CD1c-positive myeloid dendritic cell (primary cell): ENCODE data around the gene TBC1D14.

Experiments
- DNase-seq: peaks from one replicate; pipeline ENCODE4 v3.0.0-alpha.2; 2016; ENCODE audit errors: extremely low spot score

Gene TBC1D14

DNA sequence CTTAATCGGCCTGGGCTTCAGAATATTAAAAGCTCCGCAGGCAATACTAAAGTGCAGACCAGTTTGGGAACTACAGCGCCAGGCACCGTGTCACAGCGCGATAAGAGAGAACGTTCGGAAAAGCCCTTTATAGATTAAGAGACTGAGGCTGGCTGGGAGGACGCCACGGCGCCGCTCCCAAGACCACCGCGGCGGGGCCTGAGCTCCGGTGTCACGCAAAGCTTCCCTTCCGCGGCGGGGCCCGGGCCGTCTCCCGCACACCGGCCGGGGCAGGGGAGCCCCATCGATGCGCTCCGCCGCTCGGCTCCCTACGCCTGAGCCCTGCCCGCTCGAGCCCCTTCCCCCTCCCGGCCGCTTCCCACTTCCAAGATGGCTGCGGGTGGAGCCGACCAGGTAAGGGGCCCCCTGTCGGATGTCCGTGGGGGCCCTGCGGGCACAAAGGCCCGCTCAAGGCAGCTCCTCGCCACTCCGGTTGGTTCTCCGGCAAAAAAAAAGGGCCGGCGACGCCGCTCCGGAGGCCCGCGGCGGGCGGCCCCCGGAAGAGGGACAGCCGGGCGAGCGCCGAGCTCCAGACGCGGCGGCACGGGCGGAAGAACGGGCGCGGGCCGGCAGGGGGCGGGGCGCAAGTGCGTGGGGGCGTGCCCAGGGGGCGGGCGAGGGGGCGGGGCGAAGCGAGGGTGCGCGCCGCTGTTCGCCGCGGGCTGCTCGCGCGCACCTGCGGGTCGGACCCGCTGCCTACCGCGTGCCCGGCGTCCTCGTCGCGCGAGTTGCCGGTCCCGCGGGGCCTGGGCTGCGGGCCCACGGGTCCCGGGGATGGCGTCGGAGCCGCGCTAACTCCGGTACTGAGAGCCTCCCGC, at the start of gene TBC1D14:
Gene TBC1D14 (plus strand): TSS at position 714 of the 857 bp plus-strand sequence. CDS start 13,564 bp downstream, outside the sequence.
- peak; percentile 88 for DNase-seq

GRCh38 chr4:6868386-6868785, 41.2 kb upstream of the TBC1D14 start:
- DNase-seq = no peak

DNA sequence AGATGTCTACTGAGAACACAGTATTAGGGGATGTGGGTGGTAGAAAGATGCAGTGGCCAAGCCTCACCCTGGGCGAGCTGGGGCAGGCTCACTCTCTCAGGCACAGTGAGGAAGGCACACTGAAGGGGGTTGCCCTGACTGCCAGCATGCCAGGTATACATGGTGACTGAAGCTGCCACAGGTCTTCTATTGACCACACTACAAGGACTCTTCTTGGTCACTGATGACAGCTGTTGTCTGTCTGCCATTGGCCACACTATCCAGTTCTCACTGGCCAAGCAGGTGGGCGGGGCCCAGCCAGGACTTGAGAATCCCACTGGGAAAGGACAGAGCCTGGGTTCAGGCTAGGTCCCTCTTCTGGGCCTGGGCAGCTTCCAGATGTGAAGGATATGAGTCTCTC, 39.7 kb upstream of the TBC1D14 start:
- DNase-seq = no peak

GRCh38 chr4:6873291-6873690, 36.3 kb upstream of the TBC1D14 start:
- DNase-seq = no peak

DNA sequence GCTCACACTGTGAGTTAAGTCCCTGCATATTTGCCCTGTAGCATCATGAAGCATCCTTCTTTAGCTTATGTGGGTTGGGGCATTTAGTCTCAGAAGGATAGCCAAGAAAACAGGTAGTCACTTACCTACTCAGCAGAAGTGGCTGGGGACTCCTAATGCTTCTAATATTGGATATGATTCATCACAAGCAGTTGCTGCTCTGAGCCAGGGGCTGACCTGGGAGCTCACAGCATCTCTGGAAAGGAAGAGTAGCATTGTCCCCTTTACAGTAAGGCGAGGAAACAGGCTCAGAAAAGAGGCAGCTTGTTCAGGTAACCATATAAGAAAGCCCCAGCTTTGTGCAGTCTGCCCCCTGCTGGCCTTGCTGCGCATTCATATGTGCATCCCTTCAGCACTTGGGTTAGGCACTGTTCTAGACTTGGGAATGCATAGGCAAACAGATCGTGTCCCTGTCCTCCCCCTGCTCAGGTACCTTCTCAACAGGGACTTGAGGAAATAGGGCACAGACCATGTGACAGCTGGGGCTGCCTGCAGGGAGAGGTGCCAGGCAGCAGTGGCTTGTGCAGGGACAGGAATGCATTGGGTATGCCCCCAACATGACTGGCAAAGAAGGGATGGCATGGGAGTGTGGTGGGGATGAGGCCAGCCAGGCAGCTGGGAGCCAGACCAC, 35.7 kb upstream of the TBC1D14 start:
- DNase-seq = peak; percentile 64

- DNase-seq = no peak
Observed at GRCh38 chr4:6874981-6875380, 34.6 kb upstream of the TBC1D14 start.

- peak; percentile 89 for DNase-seq
Observed at GRCh38 chr4:6875431-6875831, 34.2 kb upstream of the TBC1D14 start.

- no peak for DNase-seq
Observed at GRCh38 chr4:6876440-6876839, 33.2 kb upstream of the TBC1D14 start.

GRCh38 chr4:6877067-6877466, 32.6 kb upstream of the TBC1D14 start:
- no peak for DNase-seq

- no peak for DNase-seq
Observed at GRCh38 chr4:6878451-6879059, 31.1 kb upstream of the TBC1D14 start.

DNA sequence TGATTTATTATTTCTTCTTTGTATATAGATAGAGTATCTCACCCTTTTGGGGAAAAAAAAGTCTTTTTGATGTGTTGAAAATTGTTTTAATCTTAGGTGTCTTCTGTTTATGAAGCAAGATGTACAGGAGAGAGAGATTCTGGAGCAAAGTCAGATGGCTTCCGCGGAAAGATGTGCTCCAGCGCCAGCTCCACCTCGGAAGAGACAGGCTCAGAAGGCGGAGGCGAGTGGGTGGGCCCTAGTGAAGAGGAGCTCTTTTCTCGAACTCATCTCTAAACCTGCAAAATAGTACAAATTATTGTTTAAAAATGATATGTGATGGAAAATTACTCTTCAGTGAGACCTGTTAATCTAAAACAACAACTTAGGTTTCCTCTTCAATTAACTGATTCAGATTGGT, 28.9 kb upstream of the TBC1D14 start:
- no peak for DNase-seq

DNA sequence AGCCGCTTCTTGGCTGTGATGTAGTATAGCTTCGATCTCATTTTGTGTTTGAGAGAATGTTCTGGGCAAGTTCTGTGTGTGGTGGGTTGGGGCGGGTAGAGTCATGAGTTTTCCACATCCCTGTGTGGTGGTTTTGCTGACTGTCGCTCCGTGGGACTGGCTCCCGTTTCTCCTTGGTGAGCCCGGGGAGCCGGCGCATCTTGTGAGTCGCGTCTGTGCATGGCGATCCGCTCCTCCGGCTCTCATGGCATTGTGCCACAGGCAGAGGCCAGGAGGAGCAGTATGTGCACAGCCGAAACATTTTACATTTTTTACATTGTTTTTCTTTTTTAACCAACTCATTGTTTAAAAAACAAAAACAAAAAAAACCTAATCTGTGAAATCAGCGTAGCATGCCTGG, 27.7 kb upstream of the TBC1D14 start:
- no peak for DNase-seq

DNA sequence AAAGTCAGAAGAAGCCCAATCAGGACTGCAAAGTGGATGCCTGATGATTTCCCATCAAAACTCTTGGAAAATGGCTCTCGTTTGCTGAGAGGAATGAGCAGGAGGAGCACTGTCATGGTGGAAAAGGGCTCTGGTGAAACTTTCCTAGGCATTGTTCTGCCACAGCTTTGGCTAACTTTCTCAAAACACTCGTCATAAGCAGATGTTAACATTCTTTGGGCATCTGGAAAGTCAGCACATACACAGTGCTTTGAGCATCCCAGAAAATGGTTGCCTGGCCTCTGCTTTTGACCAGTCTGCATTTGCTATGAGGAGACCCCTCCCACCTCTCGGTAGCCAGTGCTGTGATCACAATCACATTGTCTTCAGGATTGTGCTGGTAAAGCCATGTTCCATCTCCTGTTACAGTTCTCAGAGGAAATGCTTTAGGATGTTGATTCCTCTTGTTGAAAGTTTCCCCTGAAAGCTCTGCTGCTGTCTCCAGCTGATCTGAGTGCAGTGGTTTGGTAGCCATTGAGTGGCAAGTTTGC, 25.2 kb upstream of the TBC1D14 start:
- DNase-seq = no peak

DNA sequence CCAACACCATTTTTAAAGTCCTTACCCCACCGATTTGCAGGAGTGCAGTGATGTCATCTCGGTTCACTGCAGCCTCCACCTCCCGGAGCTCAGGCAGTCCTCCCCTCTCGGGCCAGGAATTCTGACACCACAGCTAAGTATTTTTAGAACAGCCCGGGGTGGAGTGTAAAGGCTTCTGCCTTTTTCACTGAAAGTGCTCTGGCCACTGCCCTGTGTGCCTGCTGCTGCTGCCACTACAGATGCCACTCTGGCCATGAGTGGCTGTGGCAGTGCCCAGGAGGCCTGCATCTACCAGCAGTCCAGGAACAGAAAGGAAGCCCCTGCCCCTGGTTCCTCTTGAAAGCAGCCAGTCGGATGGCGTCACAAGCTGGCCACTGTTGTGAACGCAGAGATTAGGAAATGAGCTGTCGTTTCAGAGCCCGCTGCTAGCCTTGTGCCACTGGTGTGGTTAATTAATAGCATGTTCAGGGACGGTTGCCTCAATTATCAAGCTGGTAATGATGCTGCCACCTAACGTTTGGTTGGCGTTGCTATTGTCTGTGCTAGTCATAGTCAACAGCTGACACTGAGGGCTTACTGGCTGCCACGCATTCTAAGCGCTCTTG, 23.6 kb upstream of the TBC1D14 start:
- DNase-seq = peak; percentile 74

DNA sequence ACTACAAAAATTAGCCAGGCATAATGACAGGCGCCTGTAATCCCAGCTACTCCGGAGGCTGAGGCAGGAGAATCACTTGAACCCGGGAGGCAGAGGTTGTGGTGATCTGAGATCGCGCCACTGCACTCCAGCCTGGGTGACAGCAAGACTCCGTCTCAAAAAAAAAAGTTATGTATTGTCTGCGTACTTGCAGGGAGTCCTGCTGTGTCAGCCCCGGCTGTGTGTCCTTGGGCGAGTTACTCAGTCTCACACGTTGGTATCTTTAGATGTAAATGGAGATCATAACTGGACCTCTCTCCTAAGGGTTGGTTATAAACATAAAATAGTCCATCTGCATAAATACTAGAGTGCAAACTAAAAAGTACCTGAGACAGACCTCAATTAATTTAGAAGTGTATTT, 22.7 kb upstream of the TBC1D14 start:
- DNase-seq = no peak

DNA sequence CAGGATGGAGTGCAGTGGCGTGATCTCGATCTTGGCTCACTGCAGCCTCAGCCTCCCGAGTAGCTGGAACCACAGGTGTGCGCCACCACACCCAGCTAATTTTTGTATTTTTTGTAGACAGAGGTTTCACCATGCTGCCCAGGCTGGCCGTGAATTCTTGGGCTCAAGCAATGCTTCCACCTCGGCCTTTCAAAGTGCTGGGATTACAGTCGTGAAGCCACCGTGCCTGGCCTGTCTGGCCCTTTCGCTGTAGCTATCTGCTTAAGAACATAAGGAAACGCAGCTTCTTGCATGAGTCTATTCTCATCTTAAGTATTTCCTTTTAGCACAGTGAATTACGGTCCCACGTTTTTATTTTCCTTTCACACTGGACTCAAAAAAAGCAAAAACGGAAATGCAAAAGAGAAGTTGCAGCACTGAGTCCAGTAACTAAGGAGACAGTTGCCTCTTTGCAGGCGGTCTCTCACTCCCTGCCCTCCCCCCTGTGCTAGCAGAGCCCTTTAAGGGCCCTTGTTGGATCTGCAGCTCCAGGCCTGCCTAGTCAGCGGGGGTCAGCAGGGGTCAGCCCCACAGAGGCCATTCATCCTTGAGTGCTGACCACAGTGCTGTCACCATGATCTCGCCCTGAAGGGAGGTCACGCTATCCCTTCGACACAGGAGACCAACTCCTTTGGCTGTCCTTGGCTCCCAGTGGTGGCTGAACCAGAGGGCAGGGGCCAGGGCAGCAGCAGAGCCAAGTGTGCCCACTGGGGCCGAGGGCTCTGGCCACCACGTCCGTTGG, 21.8 kb upstream of the TBC1D14 start:
- DNase-seq = peak; percentile 73

GRCh38 chr4:6888506-6889071, 21.0 kb upstream of the TBC1D14 start:
- no peak for DNase-seq

DNA sequence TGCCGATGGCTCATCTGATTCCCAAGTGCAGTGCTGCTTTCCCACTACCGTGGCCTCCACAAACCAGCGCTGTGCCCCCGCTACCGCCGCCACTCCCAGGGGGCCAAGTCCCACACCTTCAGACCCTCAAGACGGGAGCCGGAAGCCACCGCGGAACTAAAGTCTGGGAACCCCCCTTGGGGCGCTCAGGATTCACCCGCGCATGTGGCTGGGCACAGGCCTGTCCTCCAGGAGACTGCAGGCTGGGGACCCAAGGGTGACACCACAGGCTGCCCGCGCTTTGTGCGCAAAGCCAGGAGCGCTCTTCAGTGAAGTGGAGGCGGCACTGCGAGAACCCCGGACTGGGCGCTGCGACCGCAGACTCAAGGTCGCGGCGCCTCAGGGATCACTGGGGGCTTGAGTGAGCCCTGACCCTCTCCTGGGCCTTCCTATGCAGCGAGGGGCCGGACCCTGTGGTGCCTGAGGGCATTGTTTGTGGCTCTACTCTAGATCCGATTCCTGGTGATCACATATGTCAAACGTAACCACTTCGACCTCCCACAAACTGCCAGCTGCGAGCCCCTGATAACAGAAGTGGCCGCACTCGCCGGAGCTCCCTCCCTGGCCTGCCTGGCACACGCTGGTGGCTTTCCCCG, 20.4 kb upstream of the TBC1D14 start:
- no peak for DNase-seq

GRCh38 chr4:6889736-6890324, 19.8 kb upstream of the TBC1D14 start:
- DNase-seq = no peak

DNA sequence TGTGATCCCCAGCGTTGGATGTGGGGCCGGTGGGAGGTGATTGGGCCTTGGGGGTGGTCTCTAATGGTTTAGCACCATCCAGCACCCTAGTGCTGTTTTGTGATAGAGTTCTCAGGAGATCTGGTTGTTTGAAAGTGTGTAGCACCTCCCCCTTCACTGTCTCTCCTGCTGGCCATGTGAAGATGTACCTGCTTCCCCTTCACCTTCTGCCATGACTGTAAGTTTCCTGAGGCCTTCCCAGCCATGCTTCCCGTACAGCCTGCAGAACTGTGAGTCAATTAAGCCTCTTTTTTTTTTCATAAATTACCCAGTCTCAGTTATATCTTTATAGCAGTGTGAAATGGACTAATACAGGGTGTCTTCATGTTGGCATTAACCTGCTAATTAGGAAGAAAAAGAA, 19.3 kb upstream of the TBC1D14 start:
- DNase-seq = no peak
